GM10266 (cell line): ENCODE results near the gene CEP120.
"Not testable (repeated sequence)": the region's sequence is repeated elsewhere in the genome, so short reads cannot be mapped to it uniquely, and the experiment has no call there.

Experiments used
- DNase-seq: peaks from one replicate; pipeline ENCODE4 v3.0.0; 2012; ENCODE audit errors: extremely low spot score
- CTCF ChIP-seq: IDR thresholded peaks from 2 replicates; pipeline ENCODE4 v1.5.1; 2012; ENCODE audit warnings: mild to moderate bottlenecking, low read depth; ENCODE audit not compliant: control insufficient read depth, insufficient read depth; ENCODE audit errors: missing control alignments

Gene CEP120

GRCh38 chr5:123427281-123427680 lies 4.1 kb upstream of the CEP120 start:
- TF ChIP-seq CTCF: no peak
- DNase-seq: no peak

DNA sequence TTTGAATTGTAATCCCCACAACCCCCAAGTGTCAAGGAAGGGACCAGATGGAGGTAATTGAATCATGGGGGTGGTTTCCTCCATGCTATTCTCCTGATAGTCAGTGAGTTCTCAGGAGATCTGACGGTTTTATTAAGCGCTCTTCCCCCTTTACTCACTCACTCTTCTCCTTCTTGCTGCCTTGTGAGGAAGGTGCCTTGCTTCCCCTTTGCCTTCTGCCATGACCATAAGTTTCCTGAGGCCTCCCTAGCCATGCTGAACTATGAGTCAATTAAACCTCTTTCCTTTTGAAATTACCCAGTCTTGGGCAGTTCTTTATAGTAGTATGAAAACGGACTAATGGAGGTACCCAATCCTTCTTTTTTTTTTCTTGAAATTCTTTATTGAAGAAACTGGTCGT lies 2.2 kb upstream of the CEP120 start:
- TF ChIP-seq CTCF: no peak

DNA sequence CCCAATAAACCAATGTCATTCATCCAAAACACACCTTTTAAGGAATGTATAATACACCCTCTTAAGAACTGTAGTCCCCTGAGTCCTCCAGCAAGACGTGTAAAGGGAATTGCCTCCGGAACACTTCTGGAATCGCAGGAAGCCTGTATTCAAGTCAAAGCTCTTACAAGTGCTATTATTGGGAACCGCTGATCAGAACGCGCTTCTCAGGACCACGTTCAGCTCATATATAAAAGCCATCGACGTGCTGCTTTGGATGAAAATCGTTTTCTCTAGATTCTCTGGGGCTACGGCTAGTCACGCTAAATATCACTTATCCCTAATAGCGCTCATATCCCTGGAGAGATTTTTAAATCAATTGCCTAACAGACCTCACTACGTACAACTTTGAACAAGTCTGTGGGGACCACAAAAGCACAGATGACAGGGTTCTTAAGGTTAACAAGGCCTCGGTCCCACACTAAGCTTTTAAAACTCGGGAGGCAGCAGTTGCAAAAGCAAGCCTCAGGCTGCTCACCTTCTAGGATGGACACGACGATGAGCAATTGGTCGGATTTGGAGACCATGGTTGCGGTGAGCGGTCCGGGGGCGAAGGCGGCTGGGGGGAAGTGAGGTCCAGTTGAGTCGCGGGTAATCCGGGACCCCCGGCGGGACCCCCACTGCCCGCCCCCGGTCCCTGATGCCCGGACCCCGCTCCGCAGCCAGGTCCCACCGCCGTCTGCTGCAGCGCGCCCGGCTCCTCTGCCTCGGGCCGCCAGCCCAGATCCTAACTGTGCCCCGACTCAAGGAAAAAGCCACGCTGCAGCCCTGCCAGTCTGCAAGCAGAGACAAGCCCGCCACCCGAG lies 548 bp downstream of the CEP120 start:
- TF ChIP-seq CTCF: no peak
- no peak for DNase-seq

More for the DNA sequence above, 2.2 kb upstream of the CEP120 start:
- no peak for DNase-seq

GRCh38 chr5:123421773-123422172 lies 1.4 kb downstream of the CEP120 start:
- no peak for TF ChIP-seq CTCF
- no peak for DNase-seq

DNA sequence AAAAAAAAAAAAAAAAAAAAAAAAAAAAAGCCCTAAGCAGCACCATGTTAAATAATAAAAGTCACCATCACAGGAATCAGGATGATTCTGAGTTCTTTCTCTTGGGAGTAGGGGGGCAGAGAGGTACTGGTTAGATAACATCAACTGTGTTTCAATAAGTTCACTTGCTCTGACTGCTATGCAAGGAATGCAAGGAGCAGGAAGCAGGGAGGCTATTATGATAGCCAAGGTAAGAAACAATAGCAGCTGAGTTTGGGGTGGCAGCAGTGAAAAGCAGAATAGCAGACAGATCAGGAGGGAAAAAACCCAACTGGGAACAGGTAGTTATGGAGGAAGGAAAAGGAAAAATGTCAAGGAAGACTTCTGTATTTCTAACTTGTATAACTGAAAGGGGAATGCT lies 8.2 kb downstream of the CEP120 start:
- DNase-seq: no peak
- no peak for TF ChIP-seq CTCF

- TF ChIP-seq CTCF: no peak
- DNase-seq: no peak
Observed at GRCh38 chr5:123412206-123412605, 11.0 kb downstream of the CEP120 start.

DNA sequence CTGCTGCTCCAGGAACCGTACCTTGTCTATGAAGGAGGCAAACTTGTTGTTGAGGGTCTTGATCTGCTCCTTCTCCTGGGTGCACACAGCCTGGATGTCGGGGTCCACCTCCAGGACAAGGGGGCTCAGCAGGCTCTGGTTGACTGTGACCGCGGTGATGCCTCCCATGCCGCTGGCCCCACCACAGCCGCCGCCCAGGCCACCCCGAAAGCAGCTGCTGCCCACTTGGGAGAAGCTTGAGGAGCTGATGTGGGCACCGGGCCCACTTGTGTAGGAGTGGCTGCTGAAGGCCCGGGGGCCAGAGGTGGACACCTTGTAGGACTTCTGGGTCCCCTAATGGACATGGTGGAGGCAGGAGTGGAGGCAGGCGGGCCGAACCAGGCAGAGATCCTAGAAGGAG lies 21.2 kb downstream of the CEP120 start:
- not testable (repeated sequence) for DNase-seq
